PFSK-1 (cell line): Measurements from ENCODE around the gene TCF7L1.

Experiments used
- FOXP2 ChIP-seq: optimal IDR thresholded peaks from 2 replicates; pipeline ENCODE3; 2011; ENCODE audit warnings: borderline replicate concordance, control low read depth, inconsistent platforms; ENCODE audit not compliant: insufficient read depth; ENCODE audit errors: extremely low read length, extremely low read depth
- POLR2AphosphoS5 ChIP-seq: IDR thresholded peaks from 2 replicates; pipeline ENCODE4 v1.6.1; 2012; ENCODE audit warnings: low read depth, mild to moderate bottlenecking, control low read depth, low read length, moderate library complexity
- SIN3A ChIP-seq: IDR thresholded peaks from 2 replicates; pipeline ENCODE4 v1.6.1; 2012; ENCODE audit warnings: mild to moderate bottlenecking, low read length, moderate library complexity, borderline replicate concordance; ENCODE audit not compliant: insufficient read depth
- TAF1 ChIP-seq: IDR thresholded peaks from 2 replicates; pipeline ENCODE4 v1.6.1; 2012; ENCODE audit warnings: low read length, control low read depth, borderline replicate concordance; ENCODE audit not compliant: insufficient read depth
- TF ChIP-seq, protein P1 (sequence below), 2 experiments: IDR thresholded peaks; 2 replicates each; pipeline versions ENCODE4 v1.6.1 to v1.8.0; 2011 to 2012; ENCODE audit warnings: low read depth in 2 of 2, low read length in 2 of 2, control low read depth in 1 of 2, inconsistent platforms in 1 of 2, mild to moderate bottlenecking in 1 of 2, moderate library complexity in 1 of 2; ENCODE audit not compliant: insufficient read depth in 1 of 2

The TCF7L1 gene

GRCh38 chr2:85191157-85191556 lies 58.0 kb downstream of the TCF7L1 start:
- TF ChIP-seq SIN3A (no peak), TAF1 (no peak), POLR2AphosphoS5 (no peak), FOXP2 (no peak)
- TF ChIP-seq, protein P1, sequence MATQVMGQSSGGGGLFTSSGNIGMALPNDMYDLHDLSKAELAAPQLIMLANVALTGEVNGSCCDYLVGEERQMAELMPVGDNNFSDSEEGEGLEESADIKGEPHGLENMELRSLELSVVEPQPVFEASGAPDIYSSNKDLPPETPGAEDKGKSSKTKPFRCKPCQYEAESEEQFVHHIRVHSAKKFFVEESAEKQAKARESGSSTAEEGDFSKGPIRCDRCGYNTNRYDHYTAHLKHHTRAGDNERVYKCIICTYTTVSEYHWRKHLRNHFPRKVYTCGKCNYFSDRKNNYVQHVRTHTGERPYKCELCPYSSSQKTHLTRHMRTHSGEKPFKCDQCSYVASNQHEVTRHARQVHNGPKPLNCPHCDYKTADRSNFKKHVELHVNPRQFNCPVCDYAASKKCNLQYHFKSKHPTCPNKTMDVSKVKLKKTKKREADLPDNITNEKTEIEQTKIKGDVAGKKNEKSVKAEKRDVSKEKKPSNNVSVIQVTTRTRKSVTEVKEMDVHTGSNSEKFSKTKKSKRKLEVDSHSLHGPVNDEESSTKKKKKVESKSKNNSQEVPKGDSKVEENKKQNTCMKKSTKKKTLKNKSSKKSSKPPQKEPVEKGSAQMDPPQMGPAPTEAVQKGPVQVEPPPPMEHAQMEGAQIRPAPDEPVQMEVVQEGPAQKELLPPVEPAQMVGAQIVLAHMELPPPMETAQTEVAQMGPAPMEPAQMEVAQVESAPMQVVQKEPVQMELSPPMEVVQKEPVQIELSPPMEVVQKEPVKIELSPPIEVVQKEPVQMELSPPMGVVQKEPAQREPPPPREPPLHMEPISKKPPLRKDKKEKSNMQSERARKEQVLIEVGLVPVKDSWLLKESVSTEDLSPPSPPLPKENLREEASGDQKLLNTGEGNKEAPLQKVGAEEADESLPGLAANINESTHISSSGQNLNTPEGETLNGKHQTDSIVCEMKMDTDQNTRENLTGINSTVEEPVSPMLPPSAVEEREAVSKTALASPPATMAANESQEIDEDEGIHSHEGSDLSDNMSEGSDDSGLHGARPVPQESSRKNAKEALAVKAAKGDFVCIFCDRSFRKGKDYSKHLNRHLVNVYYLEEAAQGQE (IDR thresholded peaks at IDR 0.05; ENCODE audit: insufficient read depth in 1 of 2, low read depth in 2 of 2, low read length in 2 of 2), result no peak

DNA sequence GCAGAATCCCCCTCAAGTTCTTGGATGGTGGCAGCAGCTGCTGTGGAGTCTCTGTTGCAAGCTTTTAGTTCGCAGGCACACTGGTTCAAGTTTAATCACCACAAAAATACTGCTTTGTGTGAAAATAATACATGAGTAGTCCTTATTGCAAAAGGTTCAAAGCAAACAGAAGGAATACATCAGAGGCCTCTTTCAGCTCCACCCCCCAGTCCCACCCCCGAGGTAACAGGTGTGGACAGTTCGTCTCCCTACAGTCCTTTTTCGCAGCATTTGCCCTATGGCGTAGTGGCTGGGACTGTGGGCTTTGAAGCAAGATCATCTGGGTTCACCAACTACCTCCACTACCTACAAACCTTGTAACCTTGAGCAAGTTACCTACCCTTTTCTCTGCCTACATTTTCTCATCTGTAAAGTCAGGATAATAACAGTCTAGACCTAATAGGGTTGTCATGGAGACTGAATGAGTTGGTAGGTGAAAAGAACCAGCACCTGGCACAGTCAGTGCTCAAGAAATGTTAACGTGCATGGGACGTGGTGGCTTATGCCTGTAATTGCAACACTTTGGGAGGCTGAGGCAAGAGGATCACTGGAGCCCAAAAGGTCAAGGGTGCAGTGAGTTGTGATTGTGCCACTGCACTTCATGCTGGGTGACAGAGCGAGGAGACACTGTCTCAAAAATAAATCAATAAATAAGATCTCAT lies 61.7 kb downstream of the TCF7L1 start:
- TF ChIP-seq FOXP2, result no peak
- TF ChIP-seq, protein P1 (IDR thresholded peaks at IDR 0.05; ENCODE audit: insufficient read depth in 1 of 2, low read depth in 2 of 2, low read length in 2 of 2), result no peak
- TF ChIP-seq POLR2AphosphoS5, result no peak
- no peak for TF ChIP-seq TAF1
- TF ChIP-seq SIN3A, result no peak

DNA sequence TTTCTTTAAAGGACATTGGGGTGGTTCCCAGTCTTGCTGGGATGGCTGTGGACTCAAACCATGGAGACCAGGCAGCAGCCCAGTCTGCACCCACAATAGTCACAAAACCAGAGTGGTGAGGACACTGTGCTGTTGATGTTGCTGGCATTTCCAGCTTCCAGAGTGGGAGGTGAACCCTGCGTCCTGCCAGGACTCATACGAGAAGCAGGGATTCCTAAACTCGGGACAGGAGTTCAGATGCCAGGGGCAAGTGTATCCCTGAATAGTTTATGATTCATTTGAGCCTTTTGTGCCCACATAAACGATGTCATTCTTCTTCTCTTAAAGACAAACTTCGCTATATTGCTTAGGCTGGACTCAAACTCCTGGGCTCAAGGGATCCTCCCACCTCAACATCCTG lies 62.8 kb downstream of the TCF7L1 start:
- no peak for TF ChIP-seq SIN3A
- TF ChIP-seq POLR2AphosphoS5, result no peak
- TF ChIP-seq FOXP2, result no peak
- TF ChIP-seq, protein P1 (IDR thresholded peaks at IDR 0.05; ENCODE audit: insufficient read depth in 1 of 2, low read depth in 2 of 2, low read length in 2 of 2), result no peak
- TF ChIP-seq TAF1, result no peak

DNA sequence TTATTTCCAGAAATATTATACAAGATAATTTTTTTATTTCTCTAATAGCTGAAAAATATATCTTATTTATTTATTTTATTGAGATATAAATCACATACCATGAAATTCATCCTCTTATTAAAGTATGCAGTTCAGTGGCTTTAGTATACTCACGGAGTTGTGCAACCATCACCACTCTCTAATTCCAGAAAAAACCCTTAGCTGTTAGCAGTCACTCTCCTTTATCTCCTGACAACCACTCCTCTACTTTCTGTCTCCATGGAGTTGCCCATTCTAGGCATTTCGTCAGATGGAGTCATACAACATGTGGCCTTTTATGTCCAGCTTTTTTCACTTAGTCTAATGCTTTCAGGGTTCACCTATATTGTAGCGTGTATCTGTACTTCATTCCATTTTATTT lies 66.5 kb downstream of the TCF7L1 start:
- TF ChIP-seq SIN3A (no peak), FOXP2 (no peak), POLR2AphosphoS5 (no peak), TAF1 (no peak)
- TF ChIP-seq, protein P1 (IDR thresholded peaks at IDR 0.05; ENCODE audit: insufficient read depth in 1 of 2, low read depth in 2 of 2, low read length in 2 of 2), result no peak
